ENCODE results near the gene FGF14. TPM values are rescaled to one million over a fixed set of nuclear protein-coding genes. Genes with fewer than 3 reads are reported as not detected.

FGF14 gene
- polyA plus RNA-seq, 1 donor (not counting 4 experiments of a cell fraction or from before 2014, with no cell fraction given), result 0.09 TPM

- H3K4me1 ChIP-seq (ENCODE audit: control insufficient read depth, extremely low read depth, insufficient read depth, low read length), result no peaks in the 10 kb centered on the region
- dilution Hi-C loops (cut with MboI; ENCODE audit: extremely low pct_ligation_motif_present, low sequenced_read_pairs), result no loop called here
- H3K36me3 ChIP-seq (ENCODE audit: control insufficient read depth in 2 of 2, extremely low read depth in 1 of 2, insufficient read depth in 2 of 2, low read length in 2 of 2), result no peaks in the 10 kb centered on the region
- no peak for DNase-seq (ENCODE audit: low read depth, low spot score)
- no peak overlapping the region for H3K4me2 ChIP-seq (ENCODE audit: control insufficient read depth, extremely low read depth, insufficient read depth, low read depth, low read length)
- FAIRE-seq, result no peak
- no peaks in the 10 kb centered on the region for H3K9me3 ChIP-seq (ENCODE audit: control insufficient read depth, low read depth, low read length)
- H3K27me3 ChIP-seq (ENCODE audit: control insufficient read depth, extremely low read depth, insufficient read depth, low read length), result no peaks in the 10 kb centered on the region
- H3K9me1 ChIP-seq (ENCODE audit: control insufficient read depth, extremely low read depth, insufficient read depth, low read length), result no peaks in the 10 kb centered on the region
- H2AFZ ChIP-seq (ENCODE audit: control insufficient read depth, low read length), result no peak overlapping the region
- TF ChIP-seq EZH2 (IDR thresholded peaks at IDR 0.05; ENCODE audit: low read length) (no peak), CTCF (optimal IDR thresholded peaks at IDR 0.05 in 1 of 3, IDR thresholded peaks at IDR 0.05 in 1 of 3, conservative IDR thresholded peaks at IDR 0.05 in 1 of 3; ENCODE audit: extremely low read depth in 1 of 3, insufficient read depth in 2 of 3, low read length in 3 of 3) (no peak)
- no peak overlapping the region for H3K9ac ChIP-seq (ENCODE audit: control insufficient read depth, extremely low read depth, insufficient read depth, low read length)
- no peak overlapping the region for H3K27ac ChIP-seq (ENCODE audit: control insufficient read depth, insufficient read depth, low read length)
- H3K4me3 ChIP-seq (ENCODE audit: control insufficient read depth in 2 of 3, extremely low read depth in 1 of 3, insufficient read depth in 2 of 3, low read depth in 1 of 3, low read length in 3 of 3), result no peak overlapping the region
- no peaks in the 10 kb centered on the region for H3K79me2 ChIP-seq (ENCODE audit: control insufficient read depth, insufficient read depth, low read length)
- H4K20me1 ChIP-seq (ENCODE audit: control insufficient read depth, extremely low read depth, insufficient read depth, low read length), result no peaks in the 10 kb centered on the region
These were observed 543.0 kb downstream of the FGF14 start for GRCh38 chr13:101858860-101859259.

DNA sequence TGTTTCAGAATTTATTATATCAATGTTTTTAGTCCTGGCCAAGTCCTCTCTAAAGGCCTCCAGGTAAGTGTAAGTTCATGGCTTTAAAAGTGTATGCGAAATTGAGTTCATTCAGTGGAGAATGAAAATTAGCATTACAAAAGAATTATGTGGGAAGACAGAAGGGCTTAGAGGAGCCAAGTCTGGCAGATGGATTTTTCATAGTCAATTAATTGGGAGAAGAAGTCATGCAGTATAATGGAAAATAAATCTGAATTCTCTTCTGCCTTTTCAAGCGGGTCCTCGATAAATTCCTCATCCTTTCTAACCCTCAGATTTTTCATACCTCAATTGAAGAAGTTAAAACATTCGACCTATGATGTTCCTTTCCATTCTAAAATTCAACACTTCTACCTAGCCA is 555.1 kb downstream of the FGF14 start:
- H3K4me1 ChIP-seq (ENCODE audit: control insufficient read depth, extremely low read depth, insufficient read depth, low read length), result no peaks in the 10 kb centered on the region
- H4K20me1 ChIP-seq (ENCODE audit: control insufficient read depth, extremely low read depth, insufficient read depth, low read length), result no peaks in the 10 kb centered on the region
- H3K9me3 ChIP-seq (ENCODE audit: control insufficient read depth, low read depth, low read length), result no peaks in the 10 kb centered on the region
- H3K27me3 ChIP-seq (ENCODE audit: control insufficient read depth, extremely low read depth, insufficient read depth, low read length), result no peaks in the 10 kb centered on the region
- no peak overlapping the region for H3K4me3 ChIP-seq (ENCODE audit: control insufficient read depth in 2 of 3, extremely low read depth in 1 of 3, insufficient read depth in 2 of 3, low read depth in 1 of 3, low read length in 3 of 3)
- TF ChIP-seq EZH2 (IDR thresholded peaks at IDR 0.05; ENCODE audit: low read length) (no peak), CTCF (optimal IDR thresholded peaks at IDR 0.05 in 1 of 3, IDR thresholded peaks at IDR 0.05 in 1 of 3, conservative IDR thresholded peaks at IDR 0.05 in 1 of 3; ENCODE audit: extremely low read depth in 1 of 3, insufficient read depth in 2 of 3, low read length in 3 of 3) (no peak)
- dilution Hi-C loops (cut with MboI; ENCODE audit: extremely low pct_ligation_motif_present, low sequenced_read_pairs), result no loop called here
- H3K27ac ChIP-seq (ENCODE audit: control insufficient read depth, insufficient read depth, low read length), result no peak overlapping the region
- no peaks in the 10 kb centered on the region for H3K36me3 ChIP-seq (ENCODE audit: control insufficient read depth in 2 of 2, extremely low read depth in 1 of 2, insufficient read depth in 2 of 2, low read length in 2 of 2)
- no peaks in the 10 kb centered on the region for H3K79me2 ChIP-seq (ENCODE audit: control insufficient read depth, insufficient read depth, low read length)
- H2AFZ ChIP-seq (ENCODE audit: control insufficient read depth, low read length), result no peak overlapping the region
- DNase-seq (ENCODE audit: low read depth, low spot score) (no peak), FAIRE-seq (no peak)
- no peak overlapping the region for H3K9ac ChIP-seq (ENCODE audit: control insufficient read depth, extremely low read depth, insufficient read depth, low read length)
- H3K4me2 ChIP-seq (ENCODE audit: control insufficient read depth, extremely low read depth, insufficient read depth, low read depth, low read length), result no peak overlapping the region
- H3K9me1 ChIP-seq (ENCODE audit: control insufficient read depth, extremely low read depth, insufficient read depth, low read length), result no peaks in the 10 kb centered on the region

Measured in keratinocyte (primary cell).